Tibial nerve (tissue), 4 donors: ENCODE results near the gene CAMKK2. TPM values are rescaled to one million over a fixed set of nuclear protein-coding genes. Genes with fewer than 3 reads are reported as not detected.

Experiments used
- DNase-seq, 2 donors: peaks; one replicate each; pipeline ENCODE4 v3.0.0-alpha.2; 2019; ENCODE audit warnings: low spot score in 2 of 2
- H3K27ac ChIP-seq, 4 donors: fragments of 200-600 bp; sonication (generic) in 3 of 4; one replicate each; pipeline ENCODE4 v1.5.1; 2017 to 2019; ENCODE audit warnings: mild to moderate bottlenecking in 1 of 4
- H3K27me3 ChIP-seq, 2 donors: fragments of 200-600 bp; sonication (generic) in 1 of 2; one replicate each; pipeline versions ENCODE4 v1.5.1 to v1.6.0; 2017 to 2019
- H3K36me3 ChIP-seq, 3 donors: fragments of 200-600 bp; sonication (generic); one replicate each; pipeline ENCODE4 v1.5.1; 2018 to 2019
- H3K4me1 ChIP-seq, 4 donors: fragments of 200-600 bp; sonication (generic) in 3 of 4; one replicate each; pipeline ENCODE4 v1.5.1; 2017 to 2019
- H3K4me3 ChIP-seq, 4 donors: fragments of 200-600 bp; sonication (generic) in 3 of 4; one replicate each; pipeline ENCODE4 v1.5.1; 2017 to 2019; ENCODE audit warnings: mild to moderate bottlenecking in 1 of 4, moderate library complexity in 1 of 4
- H3K9me3 ChIP-seq, 4 donors: fragments of 200-600 bp; sonication (generic) in 3 of 4; one replicate each; pipeline ENCODE4 v1.5.1; 2017 to 2019
- EP300 ChIP-seq, 2 donors: sonication (generic); formaldehyde crosslinking; IDR thresholded peaks; one replicate each; pipeline ENCODE4 v1.6.1; 2017; ENCODE audit warnings: antibody characterized with exemption in 2 of 2, mild to moderate bottlenecking in 1 of 2
- POLR2A ChIP-seq, 2 donors: fragments of 450-650 bp; IDR thresholded peaks; one replicate each; pipeline ENCODE4 v1.6.1; 2017; ENCODE audit warnings: antibody characterized with exemption in 2 of 2, mild to moderate bottlenecking in 2 of 2, moderate library complexity in 2 of 2
- WGBS, 2 donors: methylation state at CpG; one replicate each; pipeline ENCODE4 v1.1.5; 2018; 5-methylcytosine and 5-hydroxymethylcytosine counted together
- total RNA-seq, 4 donors: library from RNA; depleted of rRNA; stranded (reverse); fragments of >200 nt; gene quantifications; one replicate each; pipeline ENCODE4 v1.1.0, GENCODE V29; 2016
- TF ChIP-seq, protein P1 (sequence below), 5 experiments: fragments of 200-600 bp in 3 of 5; fragments of 450-650 bp in 2 of 5; sonication (generic) in 3 of 5; IDR thresholded peaks; one replicate each; pipeline ENCODE4 v1.5.1; 2016 to 2019; ENCODE audit warnings: antibody characterized with exemption in 5 of 5, mild to moderate bottlenecking in 3 of 5, moderate library complexity in 2 of 5

Gene CAMKK2
- total RNA-seq, 4 donors from 2014 or later: 31.0 to 39.9 (median 32.9) TPM

DNA sequence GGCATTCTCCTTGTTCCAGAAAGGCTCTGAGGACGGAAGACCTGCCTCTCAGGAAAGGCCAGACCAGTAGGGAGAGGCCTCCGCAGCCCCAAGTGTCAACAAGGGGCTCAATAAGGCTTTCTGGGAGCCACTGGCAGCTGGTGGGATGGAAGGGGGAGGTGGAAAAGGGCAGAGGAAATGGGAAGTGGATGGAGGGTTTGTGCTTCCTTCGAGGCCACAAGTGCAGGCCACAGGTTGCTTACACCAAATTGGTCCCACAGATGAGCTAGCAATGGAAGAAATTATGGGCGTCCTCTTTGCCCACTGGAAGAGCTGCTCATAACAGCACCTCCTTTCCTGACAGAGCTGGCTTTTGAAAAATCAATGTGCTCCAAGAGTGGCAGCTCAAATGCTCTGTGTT lies 58.4 kb downstream of the CAMKK2 start:
- Histone ChIP-seq H3K36me3 (peaks cover 0 to 67% (median 4%) of the 10 kb centered on the region in 3 donors), H3K4me1 (peaks cover 0 to 44% (median 10%) of the 10 kb centered on the region in 4 donors), H3K27ac (peak overlapping the region in 1 of 4 donors; percentile 26), H3K27me3 (no peaks in the 10 kb centered on the region), H3K9me3 (no peaks in the 10 kb centered on the region), H3K4me3 (no peak overlapping the region)
- WGBS, 2 donors: 73 to 91% methylated on average over 4 of the region's 4 CpGs
- TF ChIP-seq EP300 (IDR thresholded peaks at IDR 0.05): no peak
- TF ChIP-seq, protein P1, sequence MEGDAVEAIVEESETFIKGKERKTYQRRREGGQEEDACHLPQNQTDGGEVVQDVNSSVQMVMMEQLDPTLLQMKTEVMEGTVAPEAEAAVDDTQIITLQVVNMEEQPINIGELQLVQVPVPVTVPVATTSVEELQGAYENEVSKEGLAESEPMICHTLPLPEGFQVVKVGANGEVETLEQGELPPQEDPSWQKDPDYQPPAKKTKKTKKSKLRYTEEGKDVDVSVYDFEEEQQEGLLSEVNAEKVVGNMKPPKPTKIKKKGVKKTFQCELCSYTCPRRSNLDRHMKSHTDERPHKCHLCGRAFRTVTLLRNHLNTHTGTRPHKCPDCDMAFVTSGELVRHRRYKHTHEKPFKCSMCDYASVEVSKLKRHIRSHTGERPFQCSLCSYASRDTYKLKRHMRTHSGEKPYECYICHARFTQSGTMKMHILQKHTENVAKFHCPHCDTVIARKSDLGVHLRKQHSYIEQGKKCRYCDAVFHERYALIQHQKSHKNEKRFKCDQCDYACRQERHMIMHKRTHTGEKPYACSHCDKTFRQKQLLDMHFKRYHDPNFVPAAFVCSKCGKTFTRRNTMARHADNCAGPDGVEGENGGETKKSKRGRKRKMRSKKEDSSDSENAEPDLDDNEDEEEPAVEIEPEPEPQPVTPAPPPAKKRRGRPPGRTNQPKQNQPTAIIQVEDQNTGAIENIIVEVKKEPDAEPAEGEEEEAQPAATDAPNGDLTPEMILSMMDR (IDR thresholded peaks at IDR 0.05): no peak
- no peak for TF ChIP-seq POLR2A (IDR thresholded peaks at IDR 0.05)
- DNase-seq: no peak

DNA sequence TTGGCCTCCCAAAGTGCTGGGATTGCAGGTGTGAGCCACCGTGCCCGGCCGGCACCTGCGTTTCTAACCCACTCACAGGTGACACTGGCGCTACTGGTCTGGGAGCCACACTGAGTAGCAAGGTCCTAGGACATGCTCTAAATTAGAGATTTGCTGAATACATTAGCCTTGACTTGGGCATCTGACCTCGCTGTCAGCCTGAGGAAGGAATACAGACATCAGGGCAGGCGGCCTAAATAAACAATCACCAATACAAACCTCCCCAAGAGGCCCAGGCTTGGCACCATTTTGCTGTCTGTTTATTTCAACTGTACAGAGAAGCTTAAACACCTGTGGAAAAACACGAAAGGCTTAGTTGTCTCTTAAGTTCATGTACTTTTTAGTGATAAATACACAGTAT lies 59.1 kb downstream of the CAMKK2 start:
- Histone ChIP-seq H3K36me3 (peaks cover 0 to 71% (median 4%) of the 10 kb centered on the region in 3 donors), H3K9me3 (no peaks in the 10 kb centered on the region), H3K27me3 (no peaks in the 10 kb centered on the region), H3K27ac (no peak overlapping the region), H3K4me3 (no peak overlapping the region), H3K4me1 (peaks cover 0 to 44% (median 10%) of the 10 kb centered on the region in 4 donors)
- 82 to 88% methylated on average over 8 of the region's 8 CpGs for WGBS, 2 donors
- no peak for DNase-seq
- TF ChIP-seq, protein P1 (IDR thresholded peaks at IDR 0.05): no peak
- TF ChIP-seq POLR2A (IDR thresholded peaks at IDR 0.05) (no peak), EP300 (IDR thresholded peaks at IDR 0.05) (no peak)

DNA sequence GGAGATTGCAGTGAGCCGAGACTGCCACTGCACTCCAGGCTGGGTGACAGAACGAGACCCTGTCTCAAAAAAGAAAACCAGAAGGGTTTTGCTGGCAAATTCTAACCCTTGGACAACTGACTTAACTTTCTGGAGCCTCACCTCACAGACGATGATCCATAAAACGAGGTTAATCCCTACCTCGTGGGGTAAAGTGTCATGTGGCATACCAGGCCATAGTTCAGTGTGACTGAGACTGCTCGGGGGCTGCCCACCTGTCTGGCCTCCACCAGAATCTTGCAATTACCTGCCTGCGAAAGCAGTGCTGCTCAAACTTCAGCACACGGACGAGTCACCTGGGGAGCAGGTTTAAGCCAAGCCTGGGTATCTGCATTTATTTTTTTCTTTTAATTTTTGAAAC lies 59.7 kb downstream of the CAMKK2 start:
- Histone ChIP-seq H3K27ac (no peak overlapping the region), H3K36me3 (peaks cover 0 to 75% (median 4%) of the 10 kb centered on the region in 3 donors), H3K27me3 (no peaks in the 10 kb centered on the region), H3K4me1 (peaks cover 0 to 44% (median 10%) of the 10 kb centered on the region in 4 donors), H3K4me3 (no peak overlapping the region), H3K9me3 (no peaks in the 10 kb centered on the region)
- no peak for TF ChIP-seq EP300 (IDR thresholded peaks at IDR 0.05)
- TF ChIP-seq POLR2A (IDR thresholded peaks at IDR 0.05): no peak
- TF ChIP-seq, protein P1 (IDR thresholded peaks at IDR 0.05): no peak
- no peak for DNase-seq
- WGBS, 2 donors: 86 to 89% methylated on average over 9 of the region's 9 CpGs

DNA sequence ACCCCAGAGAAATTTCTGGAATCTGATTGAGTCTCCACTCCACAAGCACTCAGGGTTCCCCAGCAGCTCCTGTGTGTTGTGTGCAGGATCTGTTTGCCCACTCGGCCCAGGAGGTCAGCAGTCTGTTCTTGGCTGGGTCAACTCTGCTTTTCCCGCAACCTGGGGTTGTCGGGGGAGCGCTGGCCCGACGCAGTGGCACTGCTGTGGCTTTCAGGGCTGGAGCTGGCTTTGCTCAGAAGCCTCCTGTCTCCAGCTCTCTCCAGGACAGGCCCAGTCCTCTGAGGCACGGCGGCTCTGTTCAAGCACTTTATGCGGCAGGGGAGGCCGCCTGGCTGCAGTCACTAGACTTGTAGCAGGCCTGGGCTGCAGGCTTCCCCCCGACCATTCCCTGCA lies 62.9 kb downstream of the CAMKK2 start:
- no peak overlapping the region for H3K27ac ChIP-seq
- peaks cover 0 to 22% (median under 1%) of the 10 kb centered on the region in 4 donors for H3K4me1 ChIP-seq
- no peak for TF ChIP-seq EP300 (IDR thresholded peaks at IDR 0.05)
- no peak for TF ChIP-seq POLR2A (IDR thresholded peaks at IDR 0.05)
- TF ChIP-seq, protein P1 (IDR thresholded peaks at IDR 0.05): no peak
- 80 to 94% methylated on average over 7 to 11 of the region's 11 CpGs for WGBS, 2 donors
- H3K4me3 ChIP-seq: no peak overlapping the region
- H3K9me3 ChIP-seq: no peaks in the 10 kb centered on the region
- H3K27me3 ChIP-seq: no peaks in the 10 kb centered on the region
- no peak for DNase-seq
- peaks cover 0 to 87% (median 12%) of the 10 kb centered on the region in 3 donors for H3K36me3 ChIP-seq

DNA sequence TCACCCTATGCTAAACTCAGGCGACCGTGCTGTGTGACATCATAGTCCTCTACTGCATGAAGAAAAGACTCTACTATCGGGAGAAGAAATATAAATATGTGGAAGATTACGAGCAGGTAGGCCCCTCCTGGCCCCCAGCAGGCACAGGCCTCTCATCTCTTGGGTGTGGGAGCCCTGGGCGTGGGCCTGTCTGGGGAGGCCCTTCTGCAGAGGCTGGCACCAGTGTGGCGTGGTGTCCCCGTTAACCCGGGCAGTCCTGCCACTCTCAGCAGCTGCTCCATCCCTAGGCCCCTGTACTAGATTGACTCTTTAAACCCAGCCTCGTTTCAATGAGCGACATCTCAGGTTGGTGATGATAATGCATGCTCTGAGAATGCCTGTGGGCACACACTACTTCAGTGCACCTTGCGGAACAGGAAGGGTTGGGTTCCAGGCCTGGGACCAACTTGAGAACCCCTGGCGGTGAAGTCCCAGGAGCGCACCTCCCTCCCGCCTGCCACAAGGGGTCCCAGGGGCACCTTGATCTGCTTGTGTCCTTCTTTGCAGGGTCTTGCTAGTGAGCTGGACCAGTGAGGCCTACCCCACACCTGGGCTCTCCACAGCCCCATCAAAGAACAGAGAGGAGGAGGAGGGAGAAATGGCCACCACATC lies 63.4 kb downstream of the CAMKK2 start:
- no peaks in the 10 kb centered on the region for H3K27me3 ChIP-seq
- 88 to 96% methylated on average over 9 to 11 of the region's 14 CpGs for WGBS, 2 donors
- peaks cover 0 to 18% (median 0%) of the 10 kb centered on the region in 4 donors for H3K4me1 ChIP-seq
- DNase-seq: no peak
- H3K9me3 ChIP-seq: no peaks in the 10 kb centered on the region
- no peak overlapping the region for H3K4me3 ChIP-seq
- H3K27ac ChIP-seq: no peak overlapping the region
- H3K36me3 ChIP-seq: peaks cover 0 to 89% (median 13%) of the 10 kb centered on the region in 3 donors
- TF ChIP-seq, protein P1 (IDR thresholded peaks at IDR 0.05): no peak
- TF ChIP-seq POLR2A (IDR thresholded peaks at IDR 0.05) (no peak), EP300 (IDR thresholded peaks at IDR 0.05) (no peak)
